HG03457 (cell line): ENCODE data around the gene MUC5AC.
"Not testable (repeated sequence)": the region's sequence is repeated elsewhere in the genome, so short reads cannot be mapped to it uniquely, and the experiment has no call there.

ENCODE experiments used
- ATAC-seq: cut with Tn5 transposase; IDR thresholded peaks from one replicate; pipeline ENCODE4 v1.9.1; 2021; ENCODE audit warnings: moderate number of reproducible peaks; ENCODE audit not compliant: unreplicated experiment

The MUC5AC gene

GRCh38 chr11:1174441-1175370 is 17.0 kb downstream of the MUC5AC start:
- no peak for ATAC-seq

- no peak for ATAC-seq
Observed at GRCh38 chr11:1175461-1176223, 17.9 kb downstream of the MUC5AC start.

GRCh38 chr11:1176224-1177019 is 18.7 kb downstream of the MUC5AC start:
- no peak for ATAC-seq

GRCh38 chr11:1177020-1177770 is 19.4 kb downstream of the MUC5AC start:
- no peak for ATAC-seq

GRCh38 chr11:1177771-1178090 is 20.0 kb downstream of the MUC5AC start:
- ATAC-seq: no peak

GRCh38 chr11:1178201-1178885 is 20.6 kb downstream of the MUC5AC start:
- ATAC-seq: no peak

- ATAC-seq: no peak
Observed at GRCh38 chr11:1178906-1179305, 21.2 kb downstream of the MUC5AC start.

- no peak for ATAC-seq
Observed at GRCh38 chr11:1179641-1180040, 21.9 kb downstream of the MUC5AC start.

GRCh38 chr11:1180171-1180570 is 22.4 kb downstream of the MUC5AC start:
- no peak for ATAC-seq

- no peak for ATAC-seq
Observed at GRCh38 chr11:1180947-1181391, 23.2 kb downstream of the MUC5AC start.

GRCh38 chr11:1181420-1181819 is 23.7 kb downstream of the MUC5AC start:
- ATAC-seq: no peak

- no peak for ATAC-seq
Observed at GRCh38 chr11:1181853-1182535, 24.2 kb downstream of the MUC5AC start.

GRCh38 chr11:1184139-1184538 is 26.4 kb downstream of the MUC5AC start:
- not testable (repeated sequence) for ATAC-seq

- not testable (repeated sequence) for ATAC-seq
Observed at GRCh38 chr11:1188451-1189130, 30.8 kb downstream of the MUC5AC start.

- ATAC-seq: not testable (repeated sequence)
Observed at GRCh38 chr11:1189816-1190215, 32.1 kb downstream of the MUC5AC start.

- not testable (repeated sequence) for ATAC-seq
Observed at GRCh38 chr11:1191786-1192470, 34.2 kb downstream of the MUC5AC start.

GRCh38 chr11:1192741-1193325 is 35.1 kb downstream of the MUC5AC start:
- no peak for ATAC-seq
